NCI-H1105 (cell line): Measurements from ENCODE around the gene PTX4.

Source experiments
- DNase-seq: peaks from one replicate; lab custom pipeline; 2025; lab: John Stamatoyannopoulos, UW

The PTX4 gene, protein sequence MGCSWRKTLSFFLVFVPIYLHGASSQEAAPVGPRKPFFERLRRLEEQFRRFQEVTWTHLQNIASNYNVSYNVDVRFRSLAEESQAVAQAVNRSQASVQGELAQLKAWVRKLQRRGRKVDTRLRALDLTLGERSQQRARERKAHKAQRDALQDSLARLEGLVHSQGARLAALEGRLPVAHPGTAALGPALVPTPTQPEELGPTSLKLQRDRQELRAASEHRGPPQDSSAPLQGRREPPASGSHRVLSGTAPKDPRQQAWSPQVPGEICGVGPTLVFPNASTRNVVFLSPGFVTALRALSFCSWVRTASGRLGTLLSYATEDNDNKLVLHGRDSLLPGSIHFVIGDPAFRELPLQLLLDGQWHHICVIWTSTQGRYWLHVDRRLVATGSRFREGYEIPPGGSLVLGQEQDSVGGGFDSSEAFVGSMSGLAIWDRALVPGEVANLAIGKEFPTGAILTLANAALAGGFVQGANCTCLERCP

DNA sequence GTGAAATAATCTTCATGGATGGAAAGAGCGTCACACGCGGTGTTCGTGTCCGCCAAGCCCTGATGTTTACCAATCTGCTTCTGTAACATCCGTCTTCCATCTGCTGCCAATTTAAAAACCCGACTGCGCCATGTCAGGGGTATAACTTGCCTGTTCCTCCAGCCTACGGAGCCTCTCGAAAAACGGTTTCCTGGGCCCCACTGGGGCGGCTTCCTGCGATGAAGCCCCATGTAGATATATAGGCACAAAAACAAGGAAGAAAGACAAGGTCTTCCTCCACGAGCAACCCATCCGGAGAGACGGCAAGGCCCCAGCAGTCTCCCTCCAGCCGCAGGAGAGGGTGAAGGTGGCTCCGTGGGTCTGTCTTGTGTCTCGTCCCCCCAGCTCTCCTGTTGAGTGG is at the start of gene PTX4:
Gene PTX4, minus strand, starts transcription at position 326 of the 400 bp plus-strand sequence. Its CDS starts 35 bp downstream, at position 291.
- no peak for DNase-seq

DNA sequence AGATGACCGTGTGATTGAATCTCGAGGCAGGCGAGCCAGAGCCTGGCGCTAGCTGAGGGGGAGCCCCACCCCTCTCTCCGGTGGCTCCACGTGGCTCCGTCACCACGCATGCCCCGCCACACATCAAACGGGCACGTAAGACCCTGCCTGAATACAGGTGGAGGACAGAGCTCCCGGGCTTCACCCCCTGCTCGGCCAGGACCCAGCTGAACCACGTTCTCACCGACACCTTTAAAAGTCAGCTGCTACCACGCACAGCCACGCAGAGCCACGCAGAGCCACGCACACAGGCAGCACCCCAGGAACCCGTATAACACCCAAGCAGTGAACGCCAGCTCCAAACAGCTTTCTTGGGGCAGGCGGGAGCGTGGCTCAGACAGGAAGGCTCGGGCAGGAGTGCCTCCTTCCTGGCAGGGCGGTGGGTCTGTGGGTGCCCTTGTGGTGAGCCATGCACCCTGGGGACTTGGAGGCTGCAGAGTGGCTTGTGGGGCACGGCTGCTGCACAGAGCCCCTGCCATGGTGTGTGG is 49.1 kb upstream of the PTX4 start:
- no peak for DNase-seq

DNA sequence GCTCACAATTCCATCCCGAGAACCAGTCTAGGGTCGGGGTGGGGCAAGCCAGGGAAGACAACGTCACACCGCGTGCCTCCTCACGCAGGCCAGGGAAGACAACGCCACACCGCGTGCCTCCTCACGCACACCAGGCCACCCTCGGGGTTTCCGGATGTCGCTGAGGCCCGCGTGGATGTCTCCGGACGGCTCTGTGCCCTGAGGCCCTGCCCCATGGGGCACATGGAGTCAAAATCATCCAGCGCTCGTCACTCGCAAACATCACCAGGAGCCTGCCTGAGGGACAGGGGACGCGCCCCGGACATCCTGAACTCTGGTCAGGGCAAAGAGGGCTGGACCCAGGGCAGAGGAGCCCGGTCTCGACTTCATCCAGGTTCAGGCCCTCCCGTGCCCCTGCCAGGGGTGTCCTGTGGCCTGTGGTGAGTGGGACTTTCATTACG is 48.4 kb upstream of the PTX4 start:
- DNase-seq, result no peak

DNA sequence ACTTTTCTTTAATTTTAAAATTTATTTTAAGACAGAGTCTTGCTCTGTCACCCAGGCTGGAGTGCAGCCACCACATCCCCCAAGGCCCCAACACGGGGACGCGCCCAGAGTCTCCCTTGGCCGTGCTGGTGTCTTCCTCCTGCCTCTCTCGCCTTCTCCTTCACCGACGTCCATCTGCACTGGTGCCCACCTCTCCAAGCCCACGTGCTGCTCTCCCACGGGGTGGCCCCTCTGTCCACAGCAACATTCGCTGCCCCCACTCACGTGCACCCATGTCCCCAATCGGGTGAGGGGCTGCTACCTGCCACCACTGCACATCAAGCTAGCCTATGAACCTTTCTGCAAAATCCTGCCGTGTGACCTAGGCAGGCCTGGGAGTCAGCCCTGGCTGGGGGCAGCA is 47.9 kb upstream of the PTX4 start:
- no peak for DNase-seq

DNA sequence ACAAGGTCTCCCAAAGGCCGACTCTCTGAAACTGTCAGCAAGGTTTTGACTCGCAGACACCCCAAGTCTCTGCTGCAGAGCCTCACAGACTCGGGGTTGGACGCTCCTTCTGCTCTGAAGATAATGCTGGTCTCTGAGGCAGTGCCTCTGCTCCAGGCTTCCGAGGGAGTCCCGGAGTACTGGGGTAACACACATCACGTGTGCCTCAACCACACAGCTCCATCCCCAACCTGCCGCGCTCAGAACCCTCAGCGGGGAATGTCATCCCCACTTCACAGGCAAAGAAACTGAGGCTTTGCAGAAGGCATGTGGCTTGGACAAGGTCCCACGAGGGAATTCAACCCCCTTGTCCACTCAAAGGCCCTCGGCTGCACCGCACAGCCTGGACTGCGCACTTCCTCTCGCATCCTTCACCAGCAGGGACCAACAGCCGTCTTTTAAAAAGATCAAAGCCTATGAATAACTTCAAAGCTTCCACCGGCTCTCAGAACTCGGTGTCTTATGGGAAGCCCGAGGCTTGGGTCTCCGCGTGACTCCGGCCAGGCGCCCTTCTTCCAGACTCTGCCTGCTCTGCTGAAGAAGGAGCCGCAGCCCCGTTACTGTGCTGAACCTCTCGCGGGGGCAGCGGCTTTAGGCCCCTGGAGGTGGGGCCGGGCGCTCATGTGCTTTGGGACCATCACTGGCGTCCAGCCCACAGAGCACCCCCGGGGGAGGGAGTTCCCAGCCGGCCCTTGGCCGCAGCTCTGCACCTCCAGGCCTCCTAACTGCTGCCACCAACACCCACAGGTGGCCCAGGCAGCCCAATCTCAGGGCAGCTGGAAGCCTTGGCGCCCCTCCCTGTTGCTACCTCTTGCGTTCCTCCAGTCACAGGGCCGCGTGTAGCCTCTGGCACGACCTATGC is 46.9 kb upstream of the PTX4 start:
- DNase-seq, result no peak

DNA sequence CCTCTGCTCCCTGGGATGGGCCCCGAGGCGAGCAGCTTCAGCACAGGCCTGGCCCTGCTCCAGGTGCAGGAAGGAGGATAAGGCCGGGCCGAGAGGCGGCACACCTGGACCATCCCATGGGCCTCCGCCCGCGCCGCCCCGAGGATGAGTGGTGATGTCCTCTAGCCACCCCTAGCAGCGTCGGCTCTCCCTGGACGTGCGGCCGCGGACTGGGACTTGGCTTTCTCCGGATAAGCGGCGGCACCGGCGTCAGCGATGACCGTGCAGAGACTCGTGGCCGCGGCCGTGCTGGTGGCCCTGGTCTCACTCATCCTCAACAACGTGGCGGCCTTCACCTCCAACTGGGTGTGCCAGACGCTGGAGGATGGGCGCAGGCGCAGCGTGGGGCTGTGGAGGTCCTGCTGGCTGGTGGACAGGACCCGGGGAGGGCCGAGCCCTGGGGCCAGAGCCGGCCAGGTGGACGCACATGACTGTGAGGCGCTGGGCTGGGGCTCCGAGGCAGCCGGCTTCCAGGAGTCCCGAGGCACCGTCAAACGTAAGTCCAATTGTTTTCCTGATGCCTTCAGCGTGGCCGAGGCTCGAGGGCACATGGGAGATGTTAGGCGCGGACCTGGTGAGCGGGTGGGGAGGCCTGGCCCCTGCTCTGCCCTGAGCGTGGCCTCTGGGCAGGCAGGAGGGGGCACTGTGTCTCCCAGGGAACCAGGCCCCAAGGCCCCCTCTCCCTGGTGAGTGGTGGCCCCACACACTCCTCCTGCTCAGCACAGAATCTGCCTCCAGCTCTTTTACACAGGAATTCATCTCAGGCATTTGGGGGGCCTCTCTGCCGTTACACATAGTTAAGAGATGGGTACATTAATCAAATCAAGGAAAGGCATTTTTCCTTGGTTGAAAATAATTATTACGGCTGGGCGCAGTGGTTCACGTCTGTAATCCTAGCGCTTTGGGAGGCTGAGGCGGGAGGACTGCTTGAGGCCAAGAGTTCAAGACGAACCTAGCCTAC is 45.6 kb upstream of the PTX4 start:
- DNase-seq, result no peak

DNA sequence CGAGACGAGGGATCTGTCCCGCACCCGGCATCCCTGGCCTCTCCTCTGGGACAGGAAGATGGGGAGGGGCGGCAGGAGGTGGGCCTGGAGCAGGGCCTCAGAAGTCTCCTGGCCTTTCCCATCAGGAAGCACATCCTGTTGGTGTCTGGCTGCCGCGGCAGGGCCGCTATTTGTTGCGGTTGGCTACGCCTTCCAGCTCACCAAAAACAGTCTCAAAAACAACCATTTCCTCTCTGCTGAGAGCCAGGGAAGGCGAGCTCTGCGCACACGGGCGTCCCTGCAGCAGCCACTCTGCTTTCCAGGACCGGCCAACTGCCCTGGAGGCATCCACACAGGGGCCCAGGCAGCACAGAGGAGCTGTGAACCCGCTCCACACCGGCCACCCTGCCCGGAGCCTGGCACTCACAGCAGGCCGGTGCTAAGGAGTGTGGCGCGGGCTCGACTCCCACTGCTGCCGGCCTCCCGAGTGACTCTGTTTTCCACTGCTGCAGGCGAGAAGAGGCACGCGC is 44.8 kb upstream of the PTX4 start, which contains the start of gene TMEM204:
Gene TMEM204, plus strand, starts transcription at position 224 of the 509 bp plus-strand sequence. CDS start 610 bp downstream, outside the sequence.
- no peak for DNase-seq

DNA sequence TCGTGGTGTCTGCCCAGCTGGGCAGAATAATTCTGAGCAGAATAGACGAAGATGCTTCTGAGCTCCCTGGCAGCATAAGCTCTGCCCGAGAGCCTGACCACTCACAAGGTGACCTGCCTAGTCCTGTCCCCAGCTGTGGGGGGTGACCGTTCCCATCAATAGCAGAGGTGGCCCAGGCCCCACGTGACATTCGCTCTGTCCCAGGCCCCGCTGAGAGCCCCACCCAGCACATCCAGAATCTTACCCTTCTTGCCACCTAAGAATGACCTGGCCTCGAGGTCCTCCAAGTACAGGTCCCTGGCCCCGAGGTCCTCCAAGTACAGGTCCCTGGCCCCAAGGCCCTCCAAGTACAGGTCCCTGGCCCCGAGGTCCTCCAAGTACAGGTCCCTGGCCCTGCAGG is 44.0 kb upstream of the PTX4 start:
- DNase-seq, result no peak

DNA sequence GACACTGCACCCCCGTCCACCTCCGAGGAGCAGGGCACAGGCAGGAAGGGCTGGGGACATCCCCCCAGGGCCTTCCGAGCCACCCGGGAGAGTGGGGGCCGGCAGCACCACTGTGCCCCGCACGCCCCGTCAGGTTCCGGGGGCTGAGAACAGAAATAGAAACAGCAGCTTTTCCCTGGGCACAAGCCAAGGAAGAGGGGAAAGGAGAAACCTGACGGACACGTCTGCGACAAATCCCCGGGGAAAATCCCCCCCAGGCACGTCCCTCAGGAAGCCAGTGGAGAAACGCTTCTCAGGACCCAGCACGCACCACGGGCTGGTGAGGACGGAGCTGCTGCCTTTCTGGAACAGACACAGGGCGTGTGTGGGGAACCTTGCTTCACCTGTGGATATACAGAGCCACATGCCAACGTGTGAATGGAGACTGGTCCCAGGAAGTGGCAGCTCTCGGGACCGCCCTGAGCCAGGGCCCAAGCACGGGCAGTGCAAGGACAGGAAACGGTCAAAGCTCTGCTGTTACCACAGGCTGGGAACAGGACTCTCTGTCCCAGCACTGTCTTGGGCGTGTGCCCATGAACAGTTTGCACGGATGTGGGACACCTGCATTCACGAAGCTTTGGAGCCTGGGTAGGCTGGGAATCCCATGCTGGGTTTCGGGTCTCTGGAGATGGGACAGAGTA is 43.5 kb upstream of the PTX4 start:
- DNase-seq, result no peak

DNA sequence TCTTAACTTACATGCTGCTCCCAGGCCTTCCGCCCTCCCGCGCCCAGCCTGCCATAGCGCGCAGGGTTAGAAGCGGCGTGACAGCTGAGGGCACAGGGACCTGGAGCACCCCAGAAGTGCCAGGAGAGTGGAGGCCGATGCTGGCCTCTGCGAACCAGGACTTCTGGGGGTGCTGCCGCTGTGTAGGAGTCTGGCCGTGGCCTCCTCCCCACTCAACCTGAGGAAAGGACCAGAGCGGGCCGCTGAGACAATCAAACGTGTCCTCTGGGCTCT is 42.8 kb upstream of the PTX4 start:
- no peak for DNase-seq

DNA sequence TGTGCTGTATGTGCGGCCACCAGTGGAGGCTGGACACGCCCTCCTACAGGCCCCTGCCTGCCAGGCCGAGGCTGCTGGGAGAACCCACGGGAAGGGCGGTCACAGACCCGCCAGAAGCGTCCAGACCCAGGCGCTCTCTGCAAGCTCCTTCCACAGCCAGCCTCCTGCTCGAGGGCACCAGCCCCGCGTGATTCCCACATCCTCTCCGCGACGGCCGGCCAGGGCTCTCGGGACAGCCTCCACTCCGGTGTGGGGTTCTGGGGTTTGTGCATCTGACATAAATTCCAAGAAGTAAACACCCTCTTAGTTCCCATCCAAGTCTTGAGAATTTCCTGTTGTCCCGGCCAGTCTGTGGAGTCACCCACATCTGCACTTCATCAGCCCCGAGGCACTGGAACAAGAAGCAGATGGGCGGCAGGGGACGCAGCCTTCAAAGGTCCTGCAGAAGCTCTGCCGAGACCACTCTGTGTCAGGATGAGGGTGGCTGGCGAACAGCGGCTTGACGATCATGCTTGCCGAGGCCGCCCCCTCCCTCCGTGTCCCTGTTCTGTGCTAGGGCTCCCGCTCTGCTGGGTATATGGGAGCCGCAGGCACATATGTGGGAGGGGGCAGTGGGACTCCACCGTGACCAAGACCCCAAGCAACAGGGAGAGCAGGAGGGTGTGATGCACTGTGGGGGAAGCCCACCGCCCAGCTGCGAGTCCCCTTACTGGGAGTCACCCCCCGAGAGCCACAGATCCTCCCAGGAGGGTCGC is 42.3 kb upstream of the PTX4 start:
- no peak for DNase-seq

DNA sequence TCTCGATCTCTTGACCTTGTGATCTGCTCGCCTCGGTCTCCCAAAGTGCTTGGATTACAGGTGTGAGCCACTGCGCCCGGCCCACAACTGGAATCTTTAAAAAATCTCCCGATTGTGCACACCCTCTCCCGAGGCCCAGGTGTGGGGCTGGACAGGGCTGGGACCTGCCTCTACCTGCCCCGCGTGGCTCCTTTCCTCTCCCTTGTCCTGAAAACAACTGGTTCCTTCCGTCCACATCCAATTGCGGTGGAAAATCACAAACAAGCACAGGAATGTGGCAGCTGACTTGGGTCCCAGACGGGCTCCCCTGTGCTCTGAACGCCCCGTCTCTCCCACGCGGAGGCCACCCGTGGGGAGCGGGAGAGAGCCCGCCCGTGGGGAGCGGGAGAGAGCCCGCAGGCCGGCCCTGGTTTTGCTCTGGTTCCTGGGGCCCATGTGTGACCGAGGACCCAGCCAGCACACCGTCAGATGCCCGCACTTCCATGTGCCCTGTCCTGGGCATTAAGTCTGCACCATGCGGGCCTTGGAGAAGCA is 41.7 kb upstream of the PTX4 start:
- no peak for DNase-seq

DNA sequence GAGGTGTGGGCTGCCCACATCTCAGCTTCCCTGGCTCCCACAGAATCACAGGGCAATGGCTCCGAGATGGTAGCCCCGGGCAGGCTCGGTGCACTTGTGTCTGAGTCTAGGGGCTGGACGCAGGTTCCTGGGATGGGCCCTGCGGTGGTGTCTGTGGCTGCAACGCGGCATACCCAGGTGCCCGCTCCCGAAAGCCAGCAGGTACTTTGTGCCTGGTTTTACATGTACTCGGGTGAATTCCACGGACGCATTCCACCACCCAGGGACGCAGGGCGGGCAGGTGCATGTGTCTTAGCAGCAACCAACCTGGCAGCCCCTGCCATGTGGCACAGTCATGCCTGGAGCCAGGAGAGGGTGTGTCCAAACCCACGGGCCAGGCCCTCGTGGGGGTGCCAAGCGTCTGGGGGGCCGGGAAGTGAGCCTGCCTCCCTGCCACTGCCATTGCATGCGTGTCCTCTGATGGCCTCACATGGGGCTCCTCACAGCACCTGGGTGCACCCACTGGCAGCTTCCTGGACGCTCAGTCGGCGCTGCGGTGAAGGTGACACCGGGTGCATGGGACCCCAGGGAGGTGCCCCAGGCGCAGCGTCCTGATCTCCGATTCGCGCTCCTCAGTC is 40.3 kb upstream of the PTX4 start:
- no peak for DNase-seq

DNA sequence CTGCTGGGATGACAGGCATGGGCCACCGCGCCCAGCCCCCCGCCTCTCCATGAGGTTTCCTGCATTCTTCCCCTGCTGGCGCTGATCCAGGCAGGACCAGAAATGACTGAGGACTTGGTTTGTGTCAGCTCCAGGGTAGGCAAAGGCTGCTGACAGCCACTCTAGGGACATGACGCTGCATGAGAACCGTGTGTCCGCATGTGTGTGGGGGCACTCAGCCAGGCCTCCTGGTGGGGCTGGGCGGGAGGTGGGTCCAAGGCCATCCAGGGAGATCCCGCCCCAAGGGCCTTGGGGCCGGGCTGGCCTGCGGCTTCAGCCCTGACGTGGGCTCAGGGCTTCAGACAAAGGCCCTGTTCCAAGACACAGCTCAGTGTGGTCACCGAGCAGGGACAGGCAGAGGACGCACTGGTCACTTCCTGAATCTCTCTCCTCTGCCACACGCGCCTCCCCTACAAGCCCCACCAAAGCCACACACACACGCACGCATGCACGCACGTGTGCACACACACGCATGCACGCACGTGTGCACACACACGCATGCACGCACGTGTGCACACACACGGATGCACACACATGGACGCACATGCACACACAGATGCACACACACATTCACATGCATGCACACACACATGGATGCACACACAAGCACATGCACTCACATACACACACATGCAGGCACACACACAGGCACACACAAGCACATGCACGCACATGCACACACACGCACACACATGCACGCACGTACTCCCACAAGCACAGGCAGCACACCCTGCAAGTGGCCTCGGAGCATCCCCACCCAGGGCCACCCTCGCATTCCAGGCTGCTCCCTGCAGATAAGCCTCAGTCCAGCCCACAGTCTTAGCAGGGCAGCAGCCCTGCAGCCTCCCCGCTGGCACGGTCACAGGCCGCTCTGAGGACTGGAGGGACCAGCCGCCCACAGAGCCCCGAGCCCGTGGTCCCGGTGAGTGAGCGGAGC is 39.4 kb upstream of the PTX4 start:
- DNase-seq, result no peak

DNA sequence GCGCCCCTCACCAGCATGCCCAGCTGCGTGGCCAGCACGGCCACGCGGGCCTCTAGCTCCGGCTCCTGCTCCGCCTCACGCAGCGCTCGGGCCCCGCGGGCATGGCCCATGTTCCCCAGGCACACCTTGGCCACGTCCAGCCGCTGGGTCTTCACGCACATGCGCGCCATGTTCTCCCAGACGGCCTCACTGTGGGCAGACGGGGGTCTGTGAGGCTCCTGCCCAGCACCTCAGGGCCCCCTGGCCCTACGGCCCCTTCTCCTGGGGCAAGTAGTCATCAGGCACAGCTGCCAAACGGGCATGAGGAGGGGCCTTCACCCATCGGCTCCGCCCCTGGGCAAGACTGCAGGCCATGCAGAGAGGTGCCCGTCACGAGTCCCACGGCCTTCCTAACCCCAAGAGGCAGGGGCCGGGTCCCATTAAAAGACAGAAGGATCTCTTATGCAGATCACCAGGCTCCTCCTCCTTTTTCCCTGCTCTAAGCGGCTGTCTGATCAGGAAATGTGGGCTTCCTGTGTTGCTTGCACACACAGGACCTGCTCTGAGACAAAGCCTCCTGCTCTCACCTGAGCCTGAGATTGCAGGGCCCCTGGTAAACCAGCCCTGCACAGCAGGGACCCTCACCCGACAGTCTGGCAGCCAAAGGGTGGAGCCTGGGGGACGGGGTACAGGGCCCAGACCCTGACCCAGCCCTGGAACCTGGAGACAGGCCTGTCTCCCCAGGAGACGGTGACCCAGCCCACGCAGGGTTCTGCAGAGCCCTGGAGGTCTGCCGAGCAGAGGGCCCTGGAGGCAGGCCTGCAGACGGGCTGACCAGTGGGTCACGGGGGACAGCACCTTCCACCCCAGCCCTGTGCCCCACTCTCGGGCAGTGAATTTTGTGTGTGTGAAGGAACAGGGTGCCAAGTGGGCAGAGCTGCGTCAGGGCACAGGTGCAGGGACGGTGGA is 38.1 kb upstream of the PTX4 start:
- DNase-seq, result no peak

DNA sequence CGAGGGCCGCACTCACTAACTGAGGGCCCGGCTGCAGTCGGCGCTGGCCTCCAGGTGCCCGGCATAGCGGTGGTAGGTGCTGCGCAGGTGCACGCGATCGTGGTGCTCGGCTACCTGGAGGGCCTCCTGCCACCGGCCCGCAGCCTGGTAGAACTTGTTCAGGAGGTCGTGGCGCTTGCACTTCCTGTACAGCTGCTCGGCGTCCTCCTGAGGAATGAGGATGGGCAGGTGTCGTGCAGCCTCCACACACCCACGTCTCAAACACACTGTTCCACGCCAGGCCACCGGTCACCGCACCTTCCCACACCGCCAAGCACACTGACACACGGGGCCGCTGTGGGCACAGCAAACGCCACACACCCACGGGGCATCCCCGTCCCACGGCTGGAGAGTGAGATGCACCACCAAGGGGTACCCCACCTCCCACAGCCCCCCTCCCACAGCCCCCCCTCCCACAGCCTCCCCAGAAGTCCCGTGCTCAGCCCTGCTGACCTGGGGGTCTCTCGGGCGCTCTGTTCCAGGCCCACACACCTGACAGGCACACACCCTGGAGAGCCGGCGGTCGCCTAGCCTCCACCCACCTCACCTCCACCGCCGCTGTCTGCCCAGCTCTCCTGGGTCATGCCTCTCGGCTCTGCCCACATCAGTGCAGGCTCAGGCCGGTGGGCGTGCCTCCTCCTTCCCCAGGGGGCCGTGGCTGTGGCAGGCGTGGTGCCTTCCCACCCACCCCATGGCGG is 37.3 kb upstream of the PTX4 start:
- DNase-seq, result no peak
